ENCODE data around the gene SDK1. TPM values are rescaled to one million over a fixed set of nuclear protein-coding genes. Genes with fewer than 3 reads are reported as not detected.

Gene SDK1
- total RNA-seq, 3 donors from 2014 or later (not counting 1 experiment from before 2014, with no cell fraction given) = 0.05 to 0.11 TPM; not detected in 1

DNA sequence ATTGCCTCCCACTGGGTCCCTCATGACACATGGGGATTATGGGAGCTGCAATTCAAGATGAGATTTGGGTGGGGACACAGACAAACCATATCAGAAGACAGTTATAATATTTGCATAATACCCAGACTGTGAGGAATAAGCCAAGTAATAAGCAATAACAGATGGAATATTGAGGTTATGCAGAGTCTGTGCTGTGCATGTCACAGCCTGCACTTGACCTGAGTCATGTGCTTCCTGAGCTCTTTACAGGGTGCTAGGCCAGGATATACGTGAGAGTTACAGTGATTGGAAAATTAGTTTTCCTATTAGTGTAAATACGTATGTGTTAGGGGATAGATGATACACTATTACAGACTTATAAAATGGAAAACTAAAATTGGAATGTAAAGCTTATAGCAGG, 288.7 kb downstream of the SDK1 start:
- H3K4me3 Mint-ChIP-seq = no peak overlapping the region
- no peaks in the 10 kb centered on the region for H3K4me1 Mint-ChIP-seq
- H3K4me1 ChIP-seq (ENCODE audit: control insufficient read depth, insufficient read depth, low read length) = no peaks in the 10 kb centered on the region
- DNase-seq (no peak), ATAC-seq (no peak)
- no peaks in the 10 kb centered on the region for H3K9me3 ChIP-seq (ENCODE audit: control insufficient read depth, insufficient read depth, low read length)
- no peaks in the 10 kb centered on the region for H3K9me3 Mint-ChIP-seq
- no peak overlapping the region for H3K27ac Mint-ChIP-seq
- H3K27me3 ChIP-seq (ENCODE audit: control insufficient read depth, insufficient read depth, low read length) = no peaks in the 10 kb centered on the region
- H3K27me3 Mint-ChIP-seq (ENCODE audit: low read depth in 2 of 2) = peaks cover 8 to 17% of the 10 kb centered on the region in 2 donors
- H3K27ac ChIP-seq (ENCODE audit: low read length) = no peak overlapping the region
- H3K36me3 Mint-ChIP-seq = no peaks in the 10 kb centered on the region
- H3K36me3 ChIP-seq (ENCODE audit: control insufficient read depth, insufficient read depth, low read length) = no peaks in the 10 kb centered on the region
- H3K4me3 ChIP-seq (ENCODE audit: low read length) = no peak overlapping the region
- TF ChIP-seq, protein P1, sequence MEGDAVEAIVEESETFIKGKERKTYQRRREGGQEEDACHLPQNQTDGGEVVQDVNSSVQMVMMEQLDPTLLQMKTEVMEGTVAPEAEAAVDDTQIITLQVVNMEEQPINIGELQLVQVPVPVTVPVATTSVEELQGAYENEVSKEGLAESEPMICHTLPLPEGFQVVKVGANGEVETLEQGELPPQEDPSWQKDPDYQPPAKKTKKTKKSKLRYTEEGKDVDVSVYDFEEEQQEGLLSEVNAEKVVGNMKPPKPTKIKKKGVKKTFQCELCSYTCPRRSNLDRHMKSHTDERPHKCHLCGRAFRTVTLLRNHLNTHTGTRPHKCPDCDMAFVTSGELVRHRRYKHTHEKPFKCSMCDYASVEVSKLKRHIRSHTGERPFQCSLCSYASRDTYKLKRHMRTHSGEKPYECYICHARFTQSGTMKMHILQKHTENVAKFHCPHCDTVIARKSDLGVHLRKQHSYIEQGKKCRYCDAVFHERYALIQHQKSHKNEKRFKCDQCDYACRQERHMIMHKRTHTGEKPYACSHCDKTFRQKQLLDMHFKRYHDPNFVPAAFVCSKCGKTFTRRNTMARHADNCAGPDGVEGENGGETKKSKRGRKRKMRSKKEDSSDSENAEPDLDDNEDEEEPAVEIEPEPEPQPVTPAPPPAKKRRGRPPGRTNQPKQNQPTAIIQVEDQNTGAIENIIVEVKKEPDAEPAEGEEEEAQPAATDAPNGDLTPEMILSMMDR (IDR thresholded peaks at IDR 0.05) = no peak
- intact Hi-C loops (cut with micrococcal nuclease) = no loop called here
- WGBS (ENCODE audit: insufficient coverage) = 100% methylated on average over 2 of the region's 2 CpGs

GRCh38 chr7:3591219-3591618, 290.2 kb downstream of the SDK1 start:
- no peaks in the 10 kb centered on the region for H3K36me3 ChIP-seq (ENCODE audit: control insufficient read depth, insufficient read depth, low read length)
- H3K27me3 ChIP-seq (ENCODE audit: control insufficient read depth, insufficient read depth, low read length) = no peaks in the 10 kb centered on the region
- DNase-seq (no peak), ATAC-seq (no peak)
- Mint-ChIP-seq H3K9me3 (no peaks in the 10 kb centered on the region), H3K4me3 (no peak overlapping the region), H3K4me1 (no peaks in the 10 kb centered on the region), H3K27ac (no peak overlapping the region), H3K27me3 (ENCODE audit: low read depth in 2 of 2) (peaks cover 11 to 28% of the 10 kb centered on the region in 2 donors), H3K36me3 (no peaks in the 10 kb centered on the region)
- no peaks in the 10 kb centered on the region for H3K4me1 ChIP-seq (ENCODE audit: control insufficient read depth, insufficient read depth, low read length)
- H3K27ac ChIP-seq (ENCODE audit: low read length) = no peak overlapping the region
- intact Hi-C loops (cut with micrococcal nuclease) = no loop called here
- no peaks in the 10 kb centered on the region for H3K9me3 ChIP-seq (ENCODE audit: control insufficient read depth, insufficient read depth, low read length)
- TF ChIP-seq, protein P1 (IDR thresholded peaks at IDR 0.05) = no peak
- 75% methylated on average over 4 of the region's 4 CpGs for WGBS (ENCODE audit: insufficient coverage)
- H3K4me3 ChIP-seq (ENCODE audit: low read length) = no peak overlapping the region

- Mint-ChIP-seq H3K36me3 (no peaks in the 10 kb centered on the region), H3K27me3 (ENCODE audit: low read depth in 2 of 2) (peaks cover 16 to 33% of the 10 kb centered on the region in 2 donors), H3K27ac (no peak overlapping the region), H3K9me3 (no peaks in the 10 kb centered on the region), H3K4me3 (no peak overlapping the region), H3K4me1 (no peaks in the 10 kb centered on the region)
- H3K36me3 ChIP-seq (ENCODE audit: control insufficient read depth, insufficient read depth, low read length) = no peaks in the 10 kb centered on the region
- H3K27me3 ChIP-seq (ENCODE audit: control insufficient read depth, insufficient read depth, low read length) = no peaks in the 10 kb centered on the region
- WGBS (ENCODE audit: insufficient coverage) = 85% methylated on average over 2 of the region's 4 CpGs
- H3K27ac ChIP-seq (ENCODE audit: low read length) = no peak overlapping the region
- ATAC-seq = no peak
- TF ChIP-seq, protein P1 (IDR thresholded peaks at IDR 0.05) = no peak
- no peaks in the 10 kb centered on the region for H3K4me1 ChIP-seq (ENCODE audit: control insufficient read depth, insufficient read depth, low read length)
- no peak for DNase-seq
- no peaks in the 10 kb centered on the region for H3K9me3 ChIP-seq (ENCODE audit: control insufficient read depth, insufficient read depth, low read length)
- intact Hi-C loops (cut with micrococcal nuclease) = no loop called here
- no peak overlapping the region for H3K4me3 ChIP-seq (ENCODE audit: low read length)
These were observed 290.9 kb downstream of the SDK1 start for GRCh38 chr7:3591944-3592343.

- TF ChIP-seq, protein P1 (IDR thresholded peaks at IDR 0.05) = no peak
- Mint-ChIP-seq H3K27ac (no peak overlapping the region), H3K27me3 (ENCODE audit: low read depth in 2 of 2) (peaks cover 16 to 33% of the 10 kb centered on the region in 2 donors), H3K9me3 (no peaks in the 10 kb centered on the region), H3K36me3 (no peaks in the 10 kb centered on the region), H3K4me3 (no peak overlapping the region), H3K4me1 (no peaks in the 10 kb centered on the region)
- Histone ChIP-seq H3K4me3 (ENCODE audit: low read length) (no peak overlapping the region), H3K4me1 (ENCODE audit: control insufficient read depth, insufficient read depth, low read length) (no peaks in the 10 kb centered on the region), H3K36me3 (ENCODE audit: control insufficient read depth, insufficient read depth, low read length) (no peaks in the 10 kb centered on the region), H3K27me3 (ENCODE audit: control insufficient read depth, insufficient read depth, low read length) (no peaks in the 10 kb centered on the region), H3K9me3 (ENCODE audit: control insufficient read depth, insufficient read depth, low read length) (no peaks in the 10 kb centered on the region), H3K27ac (ENCODE audit: low read length) (no peak overlapping the region)
- 75% methylated on average over 8 of the region's 11 CpGs for WGBS (ENCODE audit: insufficient coverage)
- intact Hi-C loops (cut with micrococcal nuclease) = no loop called here
- DNase-seq (no peak), ATAC-seq (no peak)
These were observed 291.5 kb downstream of the SDK1 start for GRCh38 chr7:3592401-3593134.
